ENCODE results near the gene SCGB2B2.

The SCGB2B2 gene, protein sequence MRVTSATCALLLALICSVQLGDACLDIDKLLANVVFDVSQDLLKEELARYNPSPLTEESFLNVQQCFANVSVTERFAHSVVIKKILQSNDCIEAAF

DNA sequence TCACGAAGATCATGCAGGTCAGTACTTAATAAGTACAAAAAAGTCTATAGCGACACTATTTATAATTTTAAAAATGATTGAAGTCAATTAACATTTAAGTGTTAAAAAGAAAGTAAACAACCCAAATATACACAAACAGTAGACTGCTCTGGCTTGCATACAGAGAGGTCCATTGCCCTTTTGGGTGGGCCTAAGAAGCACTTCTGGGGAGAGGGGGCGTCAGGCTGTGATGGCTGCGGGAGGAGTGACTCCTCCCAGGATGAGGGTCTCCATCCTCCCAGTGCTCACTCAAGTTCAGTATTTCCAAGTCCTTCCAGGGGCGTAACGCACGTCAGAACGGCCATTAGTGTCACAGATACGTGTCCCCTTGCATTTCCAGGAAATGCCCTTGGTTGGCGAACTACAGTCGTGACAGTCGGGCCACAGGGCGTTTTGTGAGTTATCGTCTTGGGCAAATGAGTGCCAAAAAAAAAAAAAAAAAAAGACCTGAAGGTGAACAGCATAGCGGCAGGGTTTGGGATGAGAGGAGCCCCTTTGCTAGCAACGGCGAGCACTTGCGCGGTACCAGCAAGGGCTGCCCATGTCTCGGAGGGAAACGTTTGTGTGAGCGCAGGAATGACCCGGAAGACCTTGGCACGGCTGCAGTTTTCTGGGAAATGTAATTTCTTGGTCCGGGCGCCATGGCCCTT is at the start of gene SCGB2B2:
Gene SCGB2B2 (minus strand): TSS at position 463 of the 689 bp plus-strand sequence. CDS start 82,596 bp downstream, outside the sequence.
- no peaks in the 10 kb centered on the region for H3K79me2 ChIP-seq (ENCODE audit: insufficient read depth, low read length)
- H3K4me3 ChIP-seq (ENCODE audit: low read depth, low read length, poor library complexity, severe bottlenecking) = peak within 1 kb of the TSS; percentile 62
- no peaks in the 10 kb centered on the region for H3F3A ChIP-seq (ENCODE audit: insufficient read depth, low read length)
- peak within 1 kb of the TSS; percentile 54 for H3K9ac ChIP-seq (ENCODE audit: low read length)
- peak within 1 kb of the TSS; percentile 62 for H3K4me2 ChIP-seq (ENCODE audit: low read length)
- H3K27ac ChIP-seq (ENCODE audit: low read depth, low read length, poor library complexity, severe bottlenecking) = peak within 1 kb of the TSS; percentile 55
- peaks cover 8% of the 10 kb centered on the region; the same call in 1 of the 2 replicates for H3K9me3 ChIP-seq (ENCODE audit: low read length)
- H3K9me2 ChIP-seq (ENCODE audit: low read depth, low read length) = no peaks in the 10 kb centered on the region
- H3K27me3 ChIP-seq (ENCODE audit: insufficient read depth, low read length) = no peaks in the 10 kb centered on the region
- H2AFZ ChIP-seq (ENCODE audit: low read length) = peak within 1 kb of the TSS; percentile 66
- peaks cover 34% of the 10 kb centered on the region for H3K36me3 ChIP-seq (ENCODE audit: insufficient read depth, low read length)
- H3K4me1 ChIP-seq (ENCODE audit: insufficient read depth, low read length, severe bottlenecking) = peaks cover 9% of the 10 kb centered on the region
- TF ChIP-seq, protein P1, sequence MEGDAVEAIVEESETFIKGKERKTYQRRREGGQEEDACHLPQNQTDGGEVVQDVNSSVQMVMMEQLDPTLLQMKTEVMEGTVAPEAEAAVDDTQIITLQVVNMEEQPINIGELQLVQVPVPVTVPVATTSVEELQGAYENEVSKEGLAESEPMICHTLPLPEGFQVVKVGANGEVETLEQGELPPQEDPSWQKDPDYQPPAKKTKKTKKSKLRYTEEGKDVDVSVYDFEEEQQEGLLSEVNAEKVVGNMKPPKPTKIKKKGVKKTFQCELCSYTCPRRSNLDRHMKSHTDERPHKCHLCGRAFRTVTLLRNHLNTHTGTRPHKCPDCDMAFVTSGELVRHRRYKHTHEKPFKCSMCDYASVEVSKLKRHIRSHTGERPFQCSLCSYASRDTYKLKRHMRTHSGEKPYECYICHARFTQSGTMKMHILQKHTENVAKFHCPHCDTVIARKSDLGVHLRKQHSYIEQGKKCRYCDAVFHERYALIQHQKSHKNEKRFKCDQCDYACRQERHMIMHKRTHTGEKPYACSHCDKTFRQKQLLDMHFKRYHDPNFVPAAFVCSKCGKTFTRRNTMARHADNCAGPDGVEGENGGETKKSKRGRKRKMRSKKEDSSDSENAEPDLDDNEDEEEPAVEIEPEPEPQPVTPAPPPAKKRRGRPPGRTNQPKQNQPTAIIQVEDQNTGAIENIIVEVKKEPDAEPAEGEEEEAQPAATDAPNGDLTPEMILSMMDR (IDR thresholded peaks at IDR 0.05; ENCODE audit: low read length) = 0 out of 2 replicates have a peak, but pooled peaks have one; percentile 5
- TF ChIP-seq EZH2 (IDR thresholded peaks at IDR 0.05; ENCODE audit: borderline replicate concordance, low read length) = no peak
- no peaks in the 10 kb centered on the region for H4K20me1 ChIP-seq (ENCODE audit: insufficient read depth, low read length)

DNA sequence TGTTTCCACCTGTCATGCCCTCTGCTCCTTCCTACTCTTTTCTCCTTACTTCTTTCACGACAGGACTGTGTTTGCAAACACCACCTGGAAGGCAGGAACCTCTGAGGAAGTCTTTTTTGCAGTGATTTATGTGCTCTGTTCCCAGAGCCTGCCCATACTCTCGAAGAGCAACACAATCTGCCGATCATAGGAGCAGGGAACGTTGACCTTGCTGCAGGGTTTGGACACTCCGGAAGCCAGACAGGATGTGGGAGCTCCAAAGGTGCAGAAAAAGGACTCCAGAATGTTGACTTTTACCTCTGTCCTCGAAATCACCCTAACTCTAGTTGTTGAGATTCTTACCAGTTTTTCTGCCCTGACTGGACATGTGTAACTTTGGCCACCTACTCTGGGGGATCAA is 48.4 kb upstream of the SCGB2B2 start:
- H3F3A ChIP-seq (ENCODE audit: insufficient read depth, low read length) = no peaks in the 10 kb centered on the region
- no peaks in the 10 kb centered on the region for H3K36me3 ChIP-seq (ENCODE audit: insufficient read depth, low read length)
- no peaks in the 10 kb centered on the region for H3K9me2 ChIP-seq (ENCODE audit: low read depth, low read length)
- no peak for TF ChIP-seq EZH2 (IDR thresholded peaks at IDR 0.05; ENCODE audit: borderline replicate concordance, low read length)
- TF ChIP-seq, protein P1 (IDR thresholded peaks at IDR 0.05; ENCODE audit: low read length) = no peak
- H3K4me1 ChIP-seq (ENCODE audit: insufficient read depth, low read length, severe bottlenecking) = no peaks in the 10 kb centered on the region
- H3K9ac ChIP-seq (ENCODE audit: low read length) = no peak overlapping the region
- H2AFZ ChIP-seq (ENCODE audit: low read length) = no peak overlapping the region
- H4K20me1 ChIP-seq (ENCODE audit: insufficient read depth, low read length) = no peaks in the 10 kb centered on the region
- no peak overlapping the region for H3K4me3 ChIP-seq (ENCODE audit: low read depth, low read length, poor library complexity, severe bottlenecking)
- H3K27ac ChIP-seq (ENCODE audit: low read depth, low read length, poor library complexity, severe bottlenecking) = no peak overlapping the region
- H3K27me3 ChIP-seq (ENCODE audit: insufficient read depth, low read length) = no peaks in the 10 kb centered on the region
- H3K79me2 ChIP-seq (ENCODE audit: insufficient read depth, low read length) = no peaks in the 10 kb centered on the region
- no peaks in the 10 kb centered on the region for H3K9me3 ChIP-seq (ENCODE audit: low read length)
- no peak overlapping the region for H3K4me2 ChIP-seq (ENCODE audit: low read length)

DNA sequence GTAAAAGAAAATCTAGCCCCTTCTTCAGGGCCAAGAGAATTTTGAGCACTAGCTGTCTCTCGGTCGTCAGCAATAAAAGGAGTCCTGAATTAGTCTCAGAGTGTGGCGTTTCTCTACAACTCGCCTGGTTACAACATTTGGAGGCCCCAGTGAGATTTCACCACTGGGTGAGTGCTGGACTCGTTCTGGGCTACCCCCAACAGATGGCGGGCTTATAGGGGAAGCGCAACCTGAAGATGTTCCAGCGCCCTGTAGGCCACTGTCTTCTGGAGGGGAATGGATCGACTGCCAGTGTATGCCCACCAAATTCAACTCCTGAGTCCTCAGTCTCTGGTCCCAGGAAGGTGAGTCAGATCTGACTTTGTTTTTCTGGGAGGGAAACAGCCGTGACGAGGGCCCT is 45.4 kb upstream of the SCGB2B2 start:
- Histone ChIP-seq H3K4me1 (ENCODE audit: insufficient read depth, low read length, severe bottlenecking) (no peaks in the 10 kb centered on the region), H3K79me2 (ENCODE audit: insufficient read depth, low read length) (no peaks in the 10 kb centered on the region), H3K27me3 (ENCODE audit: insufficient read depth, low read length) (no peaks in the 10 kb centered on the region), H2AFZ (ENCODE audit: low read length) (no peak overlapping the region), H3F3A (ENCODE audit: insufficient read depth, low read length) (no peaks in the 10 kb centered on the region), H3K9me3 (ENCODE audit: low read length) (no peaks in the 10 kb centered on the region), H4K20me1 (ENCODE audit: insufficient read depth, low read length) (no peaks in the 10 kb centered on the region), H3K4me3 (ENCODE audit: low read depth, low read length, poor library complexity, severe bottlenecking) (no peak overlapping the region), H3K36me3 (ENCODE audit: insufficient read depth, low read length) (no peaks in the 10 kb centered on the region), H3K9ac (ENCODE audit: low read length) (no peak overlapping the region), H3K4me2 (ENCODE audit: low read length) (no peak overlapping the region), H3K27ac (ENCODE audit: low read depth, low read length, poor library complexity, severe bottlenecking) (no peak overlapping the region), H3K9me2 (ENCODE audit: low read depth, low read length) (no peaks in the 10 kb centered on the region)
- TF ChIP-seq, protein P1 (IDR thresholded peaks at IDR 0.05; ENCODE audit: low read length) = no peak
- no peak for TF ChIP-seq EZH2 (IDR thresholded peaks at IDR 0.05; ENCODE audit: borderline replicate concordance, low read length)
